GM12878 (cell line): ENCODE measurements around the gene COL26A1.

Experiments
- BMI1 ChIP-seq: fragments of 450-650 bp; IDR thresholded peaks from 2 replicates; pipeline ENCODE4 v1.6.1; 2016; ENCODE audit warnings: mild to moderate bottlenecking, moderate library complexity, borderline replicate concordance
- CTCF ChIP-seq, 3 experiments: IDR thresholded peaks in 2 of 3; conservative IDR thresholded peaks in 1 of 3; 2 replicates each; pipeline ENCODE4 v1.5.1; 2011; ENCODE audit warnings: low read depth in 3 of 3, low read length in 3 of 3, mild to moderate bottlenecking in 3 of 3, control low read depth in 2 of 3, moderate library complexity in 2 of 3, inconsistent platforms in 1 of 3, mixed read lengths in 1 of 3; ENCODE audit not compliant: control insufficient read depth in 2 of 3, insufficient read depth in 1 of 3; ENCODE audit errors: extremely low read depth in 1 of 3
- FOS ChIP-seq: IDR thresholded peaks from 3 replicates; pipeline ENCODE4 v1.6.1; 2011; ENCODE audit warnings: borderline replicate concordance; ENCODE audit not compliant: insufficient read length; ENCODE audit errors: extremely low read depth
- FOXK2 ChIP-seq: fragments of 450-650 bp; IDR thresholded peaks from 2 replicates; pipeline ENCODE4 v1.6.1; 2017; ENCODE audit warnings: mild to moderate bottlenecking, moderate library complexity
- GABPA ChIP-seq: IDR thresholded peaks from 2 replicates; pipeline ENCODE4 v1.6.1; 2014; ENCODE audit warnings: antibody characterized with exemption, low read depth, mild to moderate bottlenecking, inconsistent platforms
- MTA3 ChIP-seq: IDR thresholded peaks from 2 replicates; pipeline ENCODE4 v1.6.1; 2012; ENCODE audit warnings: low read length, inconsistent platforms, borderline replicate concordance
- PAX5 ChIP-seq: IDR thresholded peaks from 2 replicates; pipeline ENCODE4 v1.6.1; 2011; ENCODE audit warnings: low read depth, low read length, borderline replicate concordance
- PKNOX1 ChIP-seq: fragments of 450-650 bp; IDR thresholded peaks from 2 replicates; pipeline ENCODE4 v1.6.1; 2016; ENCODE audit warnings: mild to moderate bottlenecking
- POLR2AphosphoS5 ChIP-seq: IDR thresholded peaks from 2 replicates; pipeline ENCODE4 v1.6.1; 2011; ENCODE audit warnings: mild to moderate bottlenecking, low read length, inconsistent platforms
- RAD21 ChIP-seq: IDR thresholded peaks from 2 replicates; pipeline ENCODE4 v1.6.1; 2011; ENCODE audit warnings: mild to moderate bottlenecking, low read depth, low read length, moderate library complexity; ENCODE audit not compliant: insufficient read depth
- YY1 ChIP-seq: IDR thresholded peaks from 2 replicates; pipeline ENCODE4 v1.6.1; 2011; ENCODE audit warnings: low read depth, mild to moderate bottlenecking, low read length
- ZBTB33 ChIP-seq: fragments of 450-650 bp; IDR thresholded peaks from 2 replicates; pipeline ENCODE4 v1.6.1; 2017; ENCODE audit warnings: mild to moderate bottlenecking

- TF ChIP-seq CTCF (IDR thresholded peaks at IDR 0.05 in 2 of 3, conservative IDR thresholded peaks at IDR 0.05 in 1 of 3; ENCODE audit: control insufficient read depth in 2 of 3, extremely low read depth in 1 of 3, insufficient read depth in 1 of 3, low read depth in 3 of 3, low read length in 3 of 3): no peak
- no peak for TF ChIP-seq PKNOX1
- TF ChIP-seq MTA3: no peak
- TF ChIP-seq FOXK2: no peak
- TF ChIP-seq GABPA: no peak
- no peak for TF ChIP-seq RAD21
- TF ChIP-seq YY1: no peak
- no peak for TF ChIP-seq ZBTB33
- TF ChIP-seq FOS: no peak
- no peak for TF ChIP-seq POLR2AphosphoS5
- TF ChIP-seq PAX5: no peak
- TF ChIP-seq BMI1: no peak
Observed at GRCh38 chr7:101428093-101428866, 65.6 kb downstream of the COL26A1 start.
